Transverse colon (tissue), 4 donors: ENCODE data around the gene SLC29A1.

Source experiments
- EP300 ChIP-seq: sonication (generic); formaldehyde crosslinking; IDR thresholded peaks from one replicate; pipeline ENCODE4 v1.6.1; 2017; ENCODE audit warnings: antibody characterized with exemption, low read depth
- POLR2A ChIP-seq: fragments of 450-650 bp; IDR thresholded peaks from one replicate; pipeline ENCODE4 v1.6.1; 2016; ENCODE audit warnings: antibody characterized with exemption, mild to moderate bottlenecking, moderate library complexity
- POLR2AphosphoS5 ChIP-seq, 3 donors: sonication (generic); formaldehyde crosslinking; IDR thresholded peaks; one replicate each; pipeline ENCODE4 v1.6.1; 2016; ENCODE audit warnings: antibody characterized with exemption in 3 of 3
- TF ChIP-seq, protein P1 (sequence below), 5 experiments: fragments of 200-600 bp in 3 of 5; fragments of 450-650 bp in 2 of 5; sonication (generic) in 3 of 5; IDR thresholded peaks; 1 replicate in 2 of 5; 2 replicates in 3 of 5; pipeline ENCODE4 v1.5.1; 2016 to 2017; ENCODE audit warnings: antibody characterized with exemption in 5 of 5, inconsistent platforms in 3 of 5, mild to moderate bottlenecking in 2 of 5, moderate library complexity in 1 of 5

DNA sequence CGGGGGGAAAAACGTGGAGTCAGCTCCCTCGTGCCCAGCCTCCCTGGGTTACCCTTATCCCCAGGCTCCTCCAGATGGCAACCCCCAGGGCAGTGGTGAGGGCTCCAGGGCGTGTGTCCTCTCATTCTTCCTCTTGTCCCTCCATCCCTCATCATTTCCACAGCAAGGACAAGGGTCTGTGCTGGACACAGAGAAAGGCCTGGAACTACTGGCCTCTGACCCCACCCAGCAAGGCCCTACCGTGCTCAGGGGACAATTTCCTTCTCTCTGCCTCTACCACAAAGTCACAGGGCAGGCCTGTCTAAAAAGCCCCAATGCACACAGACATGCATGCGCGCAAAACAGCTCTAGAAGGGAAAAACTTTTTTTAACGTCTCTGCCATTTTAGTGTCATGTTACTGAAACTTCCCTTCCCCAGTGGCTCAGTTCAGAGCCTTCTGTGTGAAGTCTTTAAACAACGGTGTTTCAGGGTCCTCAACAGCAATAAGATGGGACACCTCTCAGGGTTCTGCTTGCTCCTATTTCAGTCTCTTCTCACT is 35.0 kb downstream of the SLC29A1 start:
- TF ChIP-seq, protein P1, sequence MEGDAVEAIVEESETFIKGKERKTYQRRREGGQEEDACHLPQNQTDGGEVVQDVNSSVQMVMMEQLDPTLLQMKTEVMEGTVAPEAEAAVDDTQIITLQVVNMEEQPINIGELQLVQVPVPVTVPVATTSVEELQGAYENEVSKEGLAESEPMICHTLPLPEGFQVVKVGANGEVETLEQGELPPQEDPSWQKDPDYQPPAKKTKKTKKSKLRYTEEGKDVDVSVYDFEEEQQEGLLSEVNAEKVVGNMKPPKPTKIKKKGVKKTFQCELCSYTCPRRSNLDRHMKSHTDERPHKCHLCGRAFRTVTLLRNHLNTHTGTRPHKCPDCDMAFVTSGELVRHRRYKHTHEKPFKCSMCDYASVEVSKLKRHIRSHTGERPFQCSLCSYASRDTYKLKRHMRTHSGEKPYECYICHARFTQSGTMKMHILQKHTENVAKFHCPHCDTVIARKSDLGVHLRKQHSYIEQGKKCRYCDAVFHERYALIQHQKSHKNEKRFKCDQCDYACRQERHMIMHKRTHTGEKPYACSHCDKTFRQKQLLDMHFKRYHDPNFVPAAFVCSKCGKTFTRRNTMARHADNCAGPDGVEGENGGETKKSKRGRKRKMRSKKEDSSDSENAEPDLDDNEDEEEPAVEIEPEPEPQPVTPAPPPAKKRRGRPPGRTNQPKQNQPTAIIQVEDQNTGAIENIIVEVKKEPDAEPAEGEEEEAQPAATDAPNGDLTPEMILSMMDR (IDR thresholded peaks at IDR 0.05), result no peak
- TF ChIP-seq POLR2A (no peak), POLR2AphosphoS5 (IDR thresholded peaks at IDR 0.05) (no peak), EP300 (no peak)
